DND-41 (cell line): Measurements from ENCODE around the gene APPL2.

Source experiments
- EZH2 ChIP-seq: IDR thresholded peaks from 3 replicates; pipeline ENCODE4 v1.6.1; 2012; ENCODE audit warnings: borderline replicate concordance, low read depth, mild to moderate bottlenecking, moderate library complexity, low read length, inconsistent platforms; ENCODE audit not compliant: severe bottlenecking
- TF ChIP-seq, protein P1 (sequence below): IDR thresholded peaks from 2 replicates; pipeline ENCODE4 v1.5.1; 2012; ENCODE audit warnings: borderline replicate concordance, low read length, moderate library complexity, mild to moderate bottlenecking; ENCODE audit not compliant: poor library complexity, severe bottlenecking; ENCODE audit errors: extremely low read depth

DNA sequence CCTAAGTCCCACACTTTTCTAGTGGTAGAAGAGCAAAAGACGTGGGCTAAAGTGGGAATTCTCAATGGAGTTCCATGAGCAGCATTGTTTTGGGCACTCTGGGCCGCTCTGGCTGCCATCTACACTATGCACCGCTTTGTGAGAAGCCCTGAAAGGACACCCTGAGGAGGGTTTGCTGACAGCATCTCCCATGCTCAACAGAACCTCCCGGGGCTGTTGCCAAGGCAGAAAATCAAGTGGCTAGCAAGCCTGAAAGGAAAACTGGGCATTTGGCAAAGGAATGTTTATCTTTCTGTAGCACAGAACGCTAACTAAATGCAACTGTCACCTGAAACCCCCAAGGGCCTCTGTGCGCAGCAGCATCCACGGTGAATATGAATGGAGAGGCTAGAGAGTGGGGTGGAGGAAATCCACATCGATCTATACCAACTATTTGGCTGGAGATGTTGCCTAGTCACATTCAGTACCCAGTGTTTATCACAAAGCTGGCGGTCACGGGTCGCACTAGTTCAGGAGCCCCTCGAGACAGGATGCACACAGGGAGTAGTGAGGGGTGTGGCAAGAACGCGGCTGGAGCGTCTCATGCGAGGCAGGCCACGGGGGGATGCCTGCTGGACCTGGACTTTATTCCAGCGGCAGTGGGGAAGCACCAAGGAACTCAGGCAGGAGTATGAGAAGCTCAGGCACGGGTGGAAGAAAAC lies 14.2 kb downstream of the APPL2 start:
- TF ChIP-seq, protein P1, sequence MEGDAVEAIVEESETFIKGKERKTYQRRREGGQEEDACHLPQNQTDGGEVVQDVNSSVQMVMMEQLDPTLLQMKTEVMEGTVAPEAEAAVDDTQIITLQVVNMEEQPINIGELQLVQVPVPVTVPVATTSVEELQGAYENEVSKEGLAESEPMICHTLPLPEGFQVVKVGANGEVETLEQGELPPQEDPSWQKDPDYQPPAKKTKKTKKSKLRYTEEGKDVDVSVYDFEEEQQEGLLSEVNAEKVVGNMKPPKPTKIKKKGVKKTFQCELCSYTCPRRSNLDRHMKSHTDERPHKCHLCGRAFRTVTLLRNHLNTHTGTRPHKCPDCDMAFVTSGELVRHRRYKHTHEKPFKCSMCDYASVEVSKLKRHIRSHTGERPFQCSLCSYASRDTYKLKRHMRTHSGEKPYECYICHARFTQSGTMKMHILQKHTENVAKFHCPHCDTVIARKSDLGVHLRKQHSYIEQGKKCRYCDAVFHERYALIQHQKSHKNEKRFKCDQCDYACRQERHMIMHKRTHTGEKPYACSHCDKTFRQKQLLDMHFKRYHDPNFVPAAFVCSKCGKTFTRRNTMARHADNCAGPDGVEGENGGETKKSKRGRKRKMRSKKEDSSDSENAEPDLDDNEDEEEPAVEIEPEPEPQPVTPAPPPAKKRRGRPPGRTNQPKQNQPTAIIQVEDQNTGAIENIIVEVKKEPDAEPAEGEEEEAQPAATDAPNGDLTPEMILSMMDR = no peak
- TF ChIP-seq EZH2 = no peak
